NCI-H510A treated with DMSO at 0.1 percent for 48 hours (cell line): ENCODE results near the gene TMEM59L.

Source experiments
- DNase-seq: peaks from one replicate; lab custom pipeline; 2025; lab: John Stamatoyannopoulos, UW

TMEM59L gene

GRCh38 chr19:18608805-18609716 is 3.6 kb upstream of the TMEM59L start:
- no peak for DNase-seq

- DNase-seq = no peak
Measured at GRCh38 chr19:18609717-18610051, 3.0 kb upstream of the TMEM59L start.

- no peak for DNase-seq
Measured at GRCh38 chr19:18610245-18610555, 2.5 kb upstream of the TMEM59L start.

GRCh38 chr19:18610556-18611326 is 1.9 kb upstream of the TMEM59L start:
- DNase-seq = no peak

DNA sequence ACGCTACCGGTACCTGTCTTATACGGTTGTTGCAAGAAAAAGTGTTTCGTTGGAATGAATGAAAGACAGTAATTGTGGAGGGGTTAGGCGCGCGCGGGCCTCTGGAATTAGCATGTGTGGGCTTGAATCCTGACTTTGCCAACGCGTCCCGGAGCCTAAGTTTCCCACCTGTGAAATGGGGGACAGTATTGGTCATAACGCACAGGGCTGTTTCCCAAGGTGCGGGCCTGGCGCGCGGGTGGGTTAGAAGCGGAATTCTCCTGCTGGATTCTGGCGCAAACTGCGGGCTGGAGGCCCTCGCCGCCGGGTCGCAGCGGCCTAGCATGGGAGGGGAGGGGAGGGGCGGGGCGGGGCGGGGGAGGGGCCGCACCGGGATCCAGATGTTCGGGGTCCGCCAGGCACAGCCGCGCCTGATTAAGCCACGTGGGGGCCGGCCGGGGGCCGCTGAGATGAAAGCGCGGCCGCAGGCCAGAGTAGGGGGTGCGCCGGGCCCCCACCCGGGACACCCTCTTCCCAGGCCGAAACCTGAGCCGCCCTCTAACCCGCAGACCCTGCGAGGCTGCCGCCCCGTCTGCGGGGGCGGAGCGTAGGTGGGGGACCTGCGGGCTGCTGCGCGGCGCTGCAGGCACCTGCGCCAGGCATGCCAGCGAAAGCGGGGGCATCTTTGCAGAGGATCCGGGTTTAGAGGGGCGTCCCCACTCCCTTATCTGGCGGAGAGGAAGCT is 1.2 kb upstream of the TMEM59L start:
- DNase-seq = no peak

DNA sequence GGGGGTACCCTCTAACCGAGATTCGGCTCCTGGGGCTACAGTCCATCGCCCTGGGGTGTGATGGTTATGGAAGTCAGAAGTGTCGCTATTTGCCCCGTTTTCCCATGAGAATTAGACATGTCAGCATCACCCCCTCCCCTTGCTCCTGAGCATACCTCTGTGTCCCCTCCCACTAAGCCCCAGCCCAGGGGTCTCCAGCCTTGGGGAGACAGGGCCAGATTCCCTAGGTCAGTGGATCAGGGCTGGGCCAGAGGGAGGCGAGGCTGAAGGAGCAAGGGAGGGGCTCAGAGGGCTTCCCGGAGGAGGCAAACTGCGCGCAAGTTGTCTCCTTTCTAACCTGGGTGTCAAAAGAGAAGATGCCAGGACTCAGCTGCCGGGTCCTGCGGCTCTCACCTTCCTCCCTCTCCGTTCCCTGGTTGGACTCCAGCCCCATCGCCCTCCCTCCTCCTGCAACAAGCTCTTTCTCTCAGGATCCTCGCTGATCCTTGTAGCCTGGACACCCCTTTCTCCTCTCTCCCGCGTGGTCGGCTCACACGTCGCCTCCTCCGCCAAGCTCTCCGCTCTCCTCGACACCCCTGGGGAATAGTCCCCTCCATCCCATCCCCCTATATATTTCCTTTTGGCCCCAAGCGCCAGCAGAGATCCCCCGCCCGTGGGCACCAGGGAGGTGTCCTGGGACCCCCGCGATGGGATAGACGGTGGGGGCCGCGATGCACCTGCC is 459 bp upstream of the TMEM59L start:
- DNase-seq = peak; percentile 10

- no peak for DNase-seq
Measured at GRCh38 chr19:18613589-18614234, 1.0 kb downstream of the TMEM59L start.

- DNase-seq = no peak
Measured at GRCh38 chr19:18616023-18616422, 3.4 kb downstream of the TMEM59L start.

GRCh38 chr19:18617562-18617961 is 4.9 kb downstream of the TMEM59L start:
- DNase-seq = no peak

DNA sequence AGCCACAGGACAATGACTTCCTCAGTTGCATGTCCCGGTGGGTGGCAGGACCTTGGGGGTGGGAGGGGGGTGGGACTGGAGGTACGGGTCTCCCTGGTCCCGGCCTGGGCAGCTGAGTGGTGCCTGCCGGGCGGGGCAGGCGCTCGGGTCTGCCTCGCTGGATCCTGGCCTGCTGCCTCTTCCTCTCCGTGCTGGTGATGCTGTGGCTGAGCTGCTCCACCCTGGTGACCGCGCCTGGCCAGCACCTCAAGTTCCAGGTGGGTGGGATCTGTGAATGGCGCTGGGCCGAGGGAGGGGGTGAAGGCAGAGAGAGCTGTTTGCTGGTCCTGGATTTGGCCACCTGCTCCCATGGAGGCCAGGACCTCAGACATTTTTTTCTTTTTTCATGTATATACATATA is 5.6 kb downstream of the TMEM59L start:
- DNase-seq = no peak

GRCh38 chr19:18620311-18620710 is 7.6 kb downstream of the TMEM59L start:
- DNase-seq = no peak

GRCh38 chr19:18620902-18621301 is 8.2 kb downstream of the TMEM59L start:
- no peak for DNase-seq

GRCh38 chr19:18626906-18627305 is 14.2 kb downstream of the TMEM59L start:
- no peak for DNase-seq

DNA sequence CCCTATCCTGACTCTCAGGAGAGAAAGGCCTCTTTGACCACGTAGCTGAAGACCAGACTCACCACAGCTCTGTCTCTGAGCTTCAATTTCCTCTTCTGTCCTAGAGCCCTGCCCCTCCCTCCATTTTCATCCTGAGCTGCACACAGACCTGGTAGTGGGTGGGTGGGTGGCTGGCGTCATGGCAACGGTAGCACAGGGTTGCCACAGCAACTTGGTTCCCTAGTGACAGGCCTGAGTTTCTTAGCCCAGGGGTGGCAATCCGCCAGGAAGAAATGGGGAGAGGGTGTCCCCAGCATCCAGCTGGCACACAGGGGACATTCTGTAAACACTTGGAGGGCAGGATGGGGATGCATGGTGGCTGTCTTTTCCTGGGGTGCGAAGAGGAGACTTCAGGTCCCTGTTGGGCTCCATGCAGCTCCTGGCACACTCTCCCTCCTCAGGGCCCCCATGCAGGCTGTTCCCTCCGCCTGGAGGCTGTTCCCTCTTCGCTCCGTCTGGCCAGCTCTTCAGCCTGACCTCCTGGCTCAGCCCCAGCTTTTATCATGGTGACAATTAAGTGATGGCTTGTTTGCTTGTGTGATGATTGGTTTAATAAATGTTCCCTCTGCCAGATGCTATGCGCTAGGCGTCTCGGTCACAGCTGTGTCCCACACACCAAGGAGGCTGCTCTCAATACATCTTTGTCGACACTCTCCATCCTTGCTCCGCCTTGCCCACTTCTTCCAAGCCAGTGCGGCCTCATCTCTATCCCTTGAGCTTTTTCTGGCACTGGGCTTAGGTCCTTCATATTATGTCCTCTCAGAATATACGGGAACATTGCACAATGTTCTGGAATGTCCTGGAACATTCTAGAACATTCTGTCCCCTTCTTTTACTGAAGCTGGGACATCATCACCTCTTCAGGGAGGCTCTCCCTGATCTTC is 16.8 kb downstream of the TMEM59L start:
- DNase-seq = no peak

- DNase-seq = peak; percentile 72
Measured at GRCh38 chr19:18633321-18633720, 20.7 kb downstream of the TMEM59L start.

- DNase-seq = peak; percentile 31
Measured at GRCh38 chr19:18634612-18635297, 22.1 kb downstream of the TMEM59L start.

- no peak for DNase-seq
Measured at GRCh38 chr19:18635831-18636182, 23.1 kb downstream of the TMEM59L start.

- DNase-seq = peak; percentile 25
Measured at GRCh38 chr19:18636183-18636968, 23.7 kb downstream of the TMEM59L start.

GRCh38 chr19:18636969-18637629 is 24.4 kb downstream of the TMEM59L start, which contains the start of gene KLHL26:
Gene KLHL26 (plus strand): TSS chr19:18637028. CDS start chr19:18637055, 27 bp downstream.
- no peak for DNase-seq
